ENCODE data around the gene THSD4. TPM values are rescaled to one million over a fixed set of nuclear protein-coding genes. Genes with fewer than 3 reads are reported as not detected.
"Not testable (repeated sequence)": the region's sequence is repeated elsewhere in the genome, so short reads cannot be mapped to it uniquely, and the experiment has no call there.

Gene THSD4
- total RNA-seq, 1 donor from 2014 or later = 2.5 TPM

GRCh38 chr15:71723344-71723743 lies 608.1 kb downstream of the THSD4 start:
- TF ChIP-seq CTCF (IDR thresholded peaks at IDR 0.05; ENCODE audit: insufficient read depth, low read depth, low read length) (no peak), EZH2 (IDR thresholded peaks at IDR 0.05; ENCODE audit: insufficient read depth, low read length) (no peak)
- no peaks in the 10 kb centered on the region for H3K79me2 ChIP-seq (ENCODE audit: insufficient read depth, low read length)
- FAIRE-seq = no peak
- no peaks in the 10 kb centered on the region for H4K20me1 ChIP-seq (ENCODE audit: insufficient read depth, low read length)
- no peaks in the 10 kb centered on the region for H3K36me3 ChIP-seq (ENCODE audit: insufficient read depth, low read length)
- Mint-ChIP-seq H3K4me1 (ENCODE audit: low read depth, unreplicated experiment) (no peaks in the 10 kb centered on the region), H3K27me3 (ENCODE audit: low read depth, unreplicated experiment) (peaks cover 3% of the 10 kb centered on the region), H3K36me3 (ENCODE audit: low read depth, unreplicated experiment) (no peaks in the 10 kb centered on the region), H3K4me3 (ENCODE audit: unreplicated experiment) (no peak overlapping the region), H3K27ac (ENCODE audit: unreplicated experiment) (no peak overlapping the region), H3K9me3 (ENCODE audit: unreplicated experiment) (no peaks in the 10 kb centered on the region)
- no peak overlapping the region for H3K27ac ChIP-seq (ENCODE audit: low read depth, low read length)
- DNase-seq (ENCODE audit: low read depth) = no peak
- H3K4me1 ChIP-seq (ENCODE audit: insufficient read depth, low read length) = no peaks in the 10 kb centered on the region
- H3K9me3 ChIP-seq (ENCODE audit: insufficient read depth, low read depth, low read length) = no peaks in the 10 kb centered on the region
- H3K9ac ChIP-seq (ENCODE audit: low read length) = no peak overlapping the region
- no peaks in the 10 kb centered on the region for H3K27me3 ChIP-seq (ENCODE audit: insufficient read depth, low read length)
- H2AFZ ChIP-seq (ENCODE audit: low read depth, low read length) = no peak overlapping the region
- no peak overlapping the region for H3K4me2 ChIP-seq (ENCODE audit: low read length)
- no peak overlapping the region for H3K4me3 ChIP-seq (ENCODE audit: insufficient read depth, low read depth, low read length)

- not testable (repeated sequence) for H2AFZ ChIP-seq (ENCODE audit: low read depth, low read length); H3K27ac Mint-ChIP-seq (ENCODE audit: unreplicated experiment); H3K27ac ChIP-seq (ENCODE audit: low read depth, low read length); H3K36me3 ChIP-seq (ENCODE audit: insufficient read depth, low read length); H3K9me3 Mint-ChIP-seq (ENCODE audit: unreplicated experiment); H3K9me3 ChIP-seq (ENCODE audit: insufficient read depth, low read depth, low read length); H3K4me2 ChIP-seq (ENCODE audit: low read length); FAIRE-seq; H3K4me1 Mint-ChIP-seq (ENCODE audit: low read depth, unreplicated experiment); H4K20me1 ChIP-seq (ENCODE audit: insufficient read depth, low read length); DNase-seq (ENCODE audit: low read depth); H3K4me3 Mint-ChIP-seq (ENCODE audit: unreplicated experiment); H3K36me3 Mint-ChIP-seq (ENCODE audit: low read depth, unreplicated experiment); H3K27me3 Mint-ChIP-seq (ENCODE audit: low read depth, unreplicated experiment); H3K4me3 ChIP-seq (ENCODE audit: insufficient read depth, low read depth, low read length); H3K27me3 ChIP-seq (ENCODE audit: insufficient read depth, low read length); H3K9ac ChIP-seq (ENCODE audit: low read length); H3K4me1 ChIP-seq (ENCODE audit: insufficient read depth, low read length); H3K79me2 ChIP-seq (ENCODE audit: insufficient read depth, low read length)
These were observed 610.1 kb downstream of the THSD4 start for GRCh38 chr15:71725207-71725955.

- H3K4me1 Mint-ChIP-seq (ENCODE audit: low read depth, unreplicated experiment) = no peaks in the 10 kb centered on the region
- no peak overlapping the region for H3K27ac Mint-ChIP-seq (ENCODE audit: unreplicated experiment)
- Histone ChIP-seq H3K79me2 (ENCODE audit: insufficient read depth, low read length) (no peaks in the 10 kb centered on the region), H3K9ac (ENCODE audit: low read length) (no peak overlapping the region), H3K9me3 (ENCODE audit: insufficient read depth, low read depth, low read length) (no peaks in the 10 kb centered on the region), H2AFZ (ENCODE audit: low read depth, low read length) (no peak overlapping the region), H3K4me1 (ENCODE audit: insufficient read depth, low read length) (no peaks in the 10 kb centered on the region), H4K20me1 (ENCODE audit: insufficient read depth, low read length) (no peaks in the 10 kb centered on the region), H3K27me3 (ENCODE audit: insufficient read depth, low read length) (no peaks in the 10 kb centered on the region), H3K4me3 (ENCODE audit: insufficient read depth, low read depth, low read length) (no peak overlapping the region), H3K4me2 (ENCODE audit: low read length) (no peak overlapping the region), H3K27ac (ENCODE audit: low read depth, low read length) (no peak overlapping the region), H3K36me3 (ENCODE audit: insufficient read depth, low read length) (no peaks in the 10 kb centered on the region)
- DNase-seq (ENCODE audit: low read depth) = no peak
- H3K27me3 Mint-ChIP-seq (ENCODE audit: low read depth, unreplicated experiment) = peaks cover 5% of the 10 kb centered on the region
- TF ChIP-seq CTCF (IDR thresholded peaks at IDR 0.05; ENCODE audit: insufficient read depth, low read depth, low read length) (no peak), EZH2 (IDR thresholded peaks at IDR 0.05; ENCODE audit: insufficient read depth, low read length) (no peak)
- no peaks in the 10 kb centered on the region for H3K9me3 Mint-ChIP-seq (ENCODE audit: unreplicated experiment)
- no peak for FAIRE-seq
- no peak overlapping the region for H3K4me3 Mint-ChIP-seq (ENCODE audit: unreplicated experiment)
- no peaks in the 10 kb centered on the region for H3K36me3 Mint-ChIP-seq (ENCODE audit: low read depth, unreplicated experiment)
These were observed 613.6 kb downstream of the THSD4 start for GRCh38 chr15:71728881-71729280.
